Stomach (tissue), 4 donors: ENCODE results near the gene BAIAP2L2.

ENCODE experiments used
- EP300 ChIP-seq: sonication (generic); formaldehyde crosslinking; IDR thresholded peaks from one replicate; pipeline ENCODE4 v1.6.1; 2017; ENCODE audit warnings: antibody characterized with exemption
- TF ChIP-seq, protein P1 (sequence below), 7 experiments: fragments of 450-650 bp in 4 of 7; fragments of 200-600 bp in 3 of 7; sonication (generic) in 3 of 7; IDR thresholded peaks; one replicate each; pipeline ENCODE4 v1.5.1; 2016 to 2019; ENCODE audit warnings: antibody characterized with exemption in 7 of 7, control low read depth in 2 of 7, mild to moderate bottlenecking in 1 of 7

DNA sequence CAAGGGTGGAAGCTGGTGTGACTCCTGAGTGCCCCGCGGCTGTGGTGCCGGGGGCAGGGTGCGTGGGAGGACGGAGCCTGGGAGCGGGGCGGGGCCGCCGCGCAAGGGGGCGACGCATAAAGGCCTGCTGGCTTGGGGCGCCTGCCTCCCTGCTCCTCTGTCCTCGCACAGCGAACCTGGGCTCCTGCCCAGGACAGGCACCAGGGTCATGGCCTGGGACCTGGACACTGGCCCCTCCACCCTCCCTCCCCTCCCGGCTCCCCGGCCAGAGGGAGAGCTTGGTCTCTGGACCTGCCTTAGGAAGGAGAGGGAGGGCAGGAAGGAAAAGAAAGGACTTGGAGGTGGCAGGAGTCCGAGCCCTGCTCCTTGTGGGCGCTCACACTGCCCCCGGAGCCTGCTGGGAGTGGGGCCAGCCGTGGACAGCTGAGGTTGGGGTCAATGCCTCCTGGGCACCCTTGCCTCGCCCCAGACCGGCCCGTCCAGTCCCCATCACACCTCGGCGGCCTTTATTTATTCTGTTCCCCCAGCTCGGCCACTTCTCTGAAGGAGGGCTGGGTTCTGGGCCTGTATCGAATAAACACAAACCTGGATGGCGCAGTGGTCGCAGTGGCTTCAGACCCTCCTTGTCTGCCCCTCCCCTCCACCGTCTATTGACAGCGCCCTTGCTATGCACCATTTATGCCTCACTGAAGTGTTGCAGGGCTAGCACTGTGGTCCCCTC lies 35.2 kb downstream of the BAIAP2L2 start:
- TF ChIP-seq, protein P1, sequence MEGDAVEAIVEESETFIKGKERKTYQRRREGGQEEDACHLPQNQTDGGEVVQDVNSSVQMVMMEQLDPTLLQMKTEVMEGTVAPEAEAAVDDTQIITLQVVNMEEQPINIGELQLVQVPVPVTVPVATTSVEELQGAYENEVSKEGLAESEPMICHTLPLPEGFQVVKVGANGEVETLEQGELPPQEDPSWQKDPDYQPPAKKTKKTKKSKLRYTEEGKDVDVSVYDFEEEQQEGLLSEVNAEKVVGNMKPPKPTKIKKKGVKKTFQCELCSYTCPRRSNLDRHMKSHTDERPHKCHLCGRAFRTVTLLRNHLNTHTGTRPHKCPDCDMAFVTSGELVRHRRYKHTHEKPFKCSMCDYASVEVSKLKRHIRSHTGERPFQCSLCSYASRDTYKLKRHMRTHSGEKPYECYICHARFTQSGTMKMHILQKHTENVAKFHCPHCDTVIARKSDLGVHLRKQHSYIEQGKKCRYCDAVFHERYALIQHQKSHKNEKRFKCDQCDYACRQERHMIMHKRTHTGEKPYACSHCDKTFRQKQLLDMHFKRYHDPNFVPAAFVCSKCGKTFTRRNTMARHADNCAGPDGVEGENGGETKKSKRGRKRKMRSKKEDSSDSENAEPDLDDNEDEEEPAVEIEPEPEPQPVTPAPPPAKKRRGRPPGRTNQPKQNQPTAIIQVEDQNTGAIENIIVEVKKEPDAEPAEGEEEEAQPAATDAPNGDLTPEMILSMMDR (IDR thresholded peaks at IDR 0.05) = no peak
- TF ChIP-seq EP300 = no peak
